Pons (tissue), 1 donor: Measurements from ENCODE around the gene SHROOM3.
A peak's percentile ranks its signal among the peaks of the same experiment; 100 is the strongest.
"Not testable (repeated sequence)": the region's sequence is repeated elsewhere in the genome, so short reads cannot be mapped to it uniquely, and the experiment has no call there.

Experiments used
- DNase-seq: peaks from one replicate; pipeline ENCODE4 v3.0.0-alpha.2; 2016; ENCODE audit warnings: low spot score

SHROOM3 gene

GRCh38 chr4:76445911-76446310 is 10.9 kb downstream of the SHROOM3 start:
- DNase-seq, result no peak

DNA sequence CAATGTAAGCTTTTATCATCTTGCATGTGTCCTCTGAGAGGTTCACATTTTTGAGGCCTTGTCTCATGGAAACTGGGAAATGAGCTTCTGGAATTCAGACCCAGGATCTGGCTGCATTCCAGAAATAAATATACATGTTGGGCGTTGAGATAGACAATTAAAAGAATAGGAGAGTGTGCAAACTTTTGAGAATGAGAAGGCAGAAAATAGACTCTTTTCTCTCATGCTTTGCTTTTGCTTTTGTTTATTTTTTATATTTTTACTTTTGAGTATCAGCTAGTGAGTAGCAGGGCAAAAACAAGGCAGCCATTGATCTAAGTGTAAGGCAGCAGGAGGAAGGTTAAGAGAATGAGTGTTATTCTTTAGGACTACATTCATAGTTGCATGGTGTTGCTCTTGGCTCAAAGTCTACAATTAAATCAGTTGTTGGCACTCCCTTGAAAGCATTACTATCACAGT is 12.4 kb downstream of the SHROOM3 start:
- DNase-seq, result peak; percentile 81

DNA sequence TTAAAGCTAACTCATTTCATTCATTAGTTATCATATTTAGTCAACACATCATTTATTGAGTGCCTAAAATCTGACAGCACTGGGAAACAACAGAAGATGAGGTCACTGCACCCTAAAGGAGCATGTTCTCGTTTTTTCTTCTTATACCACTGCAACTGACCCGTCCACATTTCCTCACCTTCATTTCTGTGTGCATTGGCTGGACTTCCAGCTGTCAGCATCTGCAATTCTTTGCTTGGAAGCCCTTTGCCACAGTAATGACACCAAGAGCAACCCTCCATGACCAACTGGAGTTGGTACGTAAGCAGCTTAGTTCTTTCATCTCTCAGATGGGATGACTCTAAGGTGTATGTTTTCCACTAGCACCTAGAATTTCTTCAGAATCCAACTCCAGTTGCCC is 13.2 kb downstream of the SHROOM3 start:
- no peak for DNase-seq

- DNase-seq, result no peak
Observed at GRCh38 chr4:76449362-76449767, 14.3 kb downstream of the SHROOM3 start.

DNA sequence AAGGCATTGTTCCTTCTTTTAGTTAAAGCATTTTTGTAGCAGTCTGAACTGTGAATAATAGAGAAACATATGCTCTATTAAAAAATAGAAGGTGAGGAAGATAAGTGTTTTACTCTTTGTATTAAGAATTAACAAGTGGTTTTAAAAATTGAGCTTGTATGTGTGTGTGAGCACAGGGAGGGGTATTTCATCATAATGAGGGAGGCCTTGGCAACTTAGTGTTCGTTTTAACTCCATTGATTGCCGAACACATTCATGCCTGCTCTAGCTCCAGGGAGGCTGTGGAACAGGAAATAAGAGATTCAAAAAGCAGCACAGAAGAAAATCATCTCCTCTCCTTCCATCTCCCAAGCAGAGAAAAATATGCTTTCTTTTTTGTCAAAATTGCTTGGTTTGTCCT is 14.8 kb downstream of the SHROOM3 start:
- DNase-seq, result no peak

GRCh38 chr4:76453232-76453631 is 18.2 kb downstream of the SHROOM3 start:
- no peak for DNase-seq

GRCh38 chr4:76454073-76454472 is 19.0 kb downstream of the SHROOM3 start:
- not testable (repeated sequence) for DNase-seq

- no peak for DNase-seq
Observed at GRCh38 chr4:76457885-76458284, 22.9 kb downstream of the SHROOM3 start.

DNA sequence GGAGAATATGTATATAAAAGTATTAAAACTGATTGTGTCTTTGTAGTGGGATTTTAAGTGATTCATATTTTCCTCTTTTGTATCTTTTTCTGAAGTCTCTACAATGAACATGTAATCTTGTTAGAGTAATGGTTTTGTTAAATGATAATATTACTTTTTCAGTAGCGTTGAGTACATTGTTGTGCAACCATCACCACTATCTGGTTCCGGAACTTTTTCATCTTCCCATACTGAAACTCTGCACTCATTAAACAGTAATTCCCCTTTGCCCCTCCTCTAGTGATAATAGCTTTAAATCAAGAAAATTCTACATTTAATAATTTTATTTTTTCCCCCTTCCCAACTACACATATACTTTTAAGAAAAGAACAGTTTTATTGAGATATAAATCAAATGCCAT is 23.3 kb downstream of the SHROOM3 start:
- DNase-seq, result no peak

DNA sequence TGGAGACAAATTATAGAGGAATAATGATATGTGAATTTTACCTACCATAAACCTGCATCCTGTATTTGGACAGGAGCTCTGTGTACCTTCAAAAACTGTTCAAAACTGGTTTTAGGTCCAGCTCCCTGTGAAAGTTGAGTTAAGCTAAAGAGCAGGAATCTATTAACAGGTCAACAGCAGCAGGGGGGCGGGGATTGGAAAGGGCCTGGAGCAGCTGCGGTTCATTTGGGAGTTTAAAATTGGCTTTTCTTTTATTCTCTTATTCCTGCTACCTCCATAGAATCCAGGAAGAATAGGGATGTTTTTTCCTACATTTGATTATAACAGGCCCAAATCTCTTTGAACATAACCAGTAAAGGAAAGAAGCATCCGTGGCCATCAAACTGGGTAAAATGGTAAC is 23.8 kb downstream of the SHROOM3 start:
- DNase-seq, result no peak

- no peak for DNase-seq
Observed at GRCh38 chr4:76459291-76459723, 24.3 kb downstream of the SHROOM3 start.

DNA sequence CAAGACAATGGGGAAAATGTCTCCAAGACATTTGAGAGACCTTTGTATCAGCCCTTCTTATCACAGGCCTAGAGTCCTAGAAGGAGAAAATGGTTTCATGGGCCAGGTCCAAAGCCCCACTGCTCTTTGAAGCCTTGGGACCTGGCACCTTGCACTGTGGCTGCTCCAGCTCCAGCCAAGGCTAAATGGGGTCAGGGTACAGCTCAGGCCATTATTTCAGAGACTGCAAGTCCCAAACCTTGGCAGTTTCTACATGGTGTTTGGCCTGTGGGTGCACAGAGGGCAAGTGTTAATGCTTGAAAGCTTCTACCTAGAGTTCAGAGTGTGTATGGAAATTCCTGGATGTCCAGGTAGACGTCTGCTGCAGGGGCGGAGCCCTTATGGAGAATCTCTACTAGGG is 28.5 kb downstream of the SHROOM3 start:
- DNase-seq, result no peak

DNA sequence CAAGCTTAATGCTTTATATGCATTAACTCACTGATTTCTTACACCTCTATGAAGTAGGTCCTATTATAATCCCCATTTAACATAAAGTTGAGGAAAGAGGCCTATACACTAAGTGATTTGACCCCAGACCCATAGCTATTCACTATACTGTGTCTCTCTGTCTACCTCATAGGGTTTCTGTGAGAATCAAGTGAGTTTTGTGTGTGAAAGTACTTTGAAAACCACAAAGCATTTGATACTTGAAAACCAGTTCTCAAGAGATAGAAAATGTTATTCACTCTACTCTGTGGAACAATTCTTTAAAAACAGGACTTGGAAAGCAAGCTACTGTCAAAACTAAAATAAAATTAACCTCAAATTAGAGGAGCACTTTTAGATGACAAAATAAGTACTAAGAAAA is 35.0 kb downstream of the SHROOM3 start:
- no peak for DNase-seq

DNA sequence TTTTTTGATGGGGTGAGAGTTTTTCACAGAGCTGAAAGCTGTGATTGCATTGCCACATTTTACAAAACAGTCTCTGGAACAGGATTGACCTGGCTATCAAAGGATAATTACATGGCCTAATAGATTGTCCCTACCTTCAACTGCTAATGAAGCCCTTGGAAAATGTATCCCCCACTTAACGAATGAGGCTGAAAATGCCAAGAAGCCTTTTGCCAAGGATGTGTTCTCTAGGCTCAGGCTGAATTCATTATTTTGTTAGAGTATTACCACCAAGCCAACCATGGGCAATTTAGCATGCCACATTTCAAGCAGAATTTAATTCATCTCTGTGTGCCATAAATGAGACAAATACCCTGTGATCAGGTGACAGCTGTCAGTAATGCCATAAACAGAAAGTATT is 35.5 kb downstream of the SHROOM3 start:
- DNase-seq, result no peak

DNA sequence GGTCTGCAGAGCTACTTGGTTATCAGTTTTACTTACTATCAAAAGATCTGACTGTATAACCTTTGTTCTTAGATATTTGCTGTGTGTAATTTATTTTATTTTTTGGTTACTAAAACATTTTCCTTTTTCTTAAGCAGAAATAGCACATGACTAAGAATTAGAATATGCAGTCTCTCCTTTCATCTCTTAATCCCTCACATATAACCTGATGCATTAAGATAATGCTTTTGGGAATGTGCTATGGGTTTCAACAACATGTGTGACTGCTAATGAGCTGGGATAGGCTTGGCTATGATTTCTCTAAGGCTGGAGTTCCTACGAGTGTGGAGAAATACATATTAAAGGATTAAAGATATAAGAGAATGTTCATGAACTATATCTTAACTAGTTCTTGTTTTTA is 41.5 kb downstream of the SHROOM3 start:
- DNase-seq, result no peak

GRCh38 chr4:76484654-76485053 is 49.6 kb downstream of the SHROOM3 start:
- no peak for DNase-seq

DNA sequence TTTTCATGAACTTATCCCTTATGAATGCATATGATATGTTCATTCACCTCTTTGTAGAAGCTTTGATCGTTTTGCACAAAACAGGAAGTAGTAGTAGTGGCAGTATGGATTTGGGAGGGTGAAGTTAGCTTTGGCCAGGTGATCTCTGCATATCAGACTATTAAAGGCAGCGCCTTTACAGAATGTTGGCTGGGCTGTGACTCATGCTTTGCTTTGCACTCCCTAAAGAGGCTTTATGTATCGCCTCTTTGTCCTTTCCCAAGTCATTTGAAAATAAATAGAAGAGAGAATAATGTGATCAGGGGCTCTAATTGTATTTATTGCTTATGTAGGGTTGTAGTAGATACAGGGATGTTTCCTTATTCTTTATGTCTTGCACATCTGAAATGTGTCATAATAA is 50.4 kb downstream of the SHROOM3 start:
- DNase-seq, result peak; percentile 43

- no peak for DNase-seq
Observed at GRCh38 chr4:76486588-76487276, 51.7 kb downstream of the SHROOM3 start.

GRCh38 chr4:76487621-76488020 is 52.6 kb downstream of the SHROOM3 start:
- peak; percentile 46 for DNase-seq

- DNase-seq, result no peak
Observed at GRCh38 chr4:76488455-76488854, 53.4 kb downstream of the SHROOM3 start.

DNA sequence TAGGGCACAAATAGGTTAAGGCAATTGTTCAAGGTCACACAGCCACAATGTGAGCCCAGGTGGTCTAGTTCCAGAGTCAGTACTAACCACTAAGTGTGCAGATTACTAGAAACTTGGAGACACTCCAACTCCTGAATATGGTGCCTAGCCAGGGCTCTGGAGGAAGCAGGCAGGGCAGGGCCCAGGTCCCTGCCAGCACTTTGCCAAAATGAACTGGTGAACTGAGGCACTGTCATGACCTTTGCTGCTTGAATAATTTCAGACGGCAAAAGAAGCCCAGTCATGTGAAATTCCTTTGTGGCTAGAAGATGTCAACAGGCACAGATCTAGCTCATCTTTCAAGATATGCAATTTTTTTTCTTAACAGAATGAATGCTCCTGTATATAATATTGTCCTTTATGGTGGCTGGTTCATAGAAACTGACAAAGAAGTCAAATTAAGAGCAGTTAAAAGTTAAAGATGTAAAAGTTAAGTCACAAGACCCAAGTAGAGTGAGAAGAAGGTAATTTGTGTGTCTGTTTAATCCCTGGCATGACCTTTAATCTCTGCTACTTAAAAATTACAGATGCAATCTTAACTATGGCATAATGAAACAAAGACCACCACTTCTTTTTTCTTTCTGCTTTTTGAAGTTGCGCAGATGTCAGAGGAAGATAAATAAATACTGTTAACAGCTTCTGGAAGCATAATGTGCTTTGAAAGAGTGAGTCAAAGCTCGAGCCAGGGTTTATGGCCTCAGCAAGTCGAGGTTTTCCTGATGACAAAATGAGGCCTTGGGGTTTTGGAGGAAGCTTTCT is 54.1 kb downstream of the SHROOM3 start:
- DNase-seq, result no peak

- no peak for DNase-seq
Observed at GRCh38 chr4:76489686-76490161, 54.7 kb downstream of the SHROOM3 start.

- DNase-seq, result peak; percentile 19
Observed at GRCh38 chr4:76492055-76492454, 57.0 kb downstream of the SHROOM3 start.
